GM12864 (cell line): ENCODE results near the gene SEC16B.

Experiments used
- DNase-seq: peaks from one replicate; pipeline ENCODE4 v3.0.0-alpha.2; 2011; ENCODE audit warnings: low read depth
- H3K4me3 ChIP-seq: 2 replicates; pipeline ENCODE4 v1.5.1; 2011; ENCODE audit warnings: mild to moderate bottlenecking, low read depth, low read length, control low read depth
- CTCF ChIP-seq: IDR thresholded peaks from 2 replicates; pipeline ENCODE4 v1.5.1; 2011; ENCODE audit warnings: low read depth, mild to moderate bottlenecking, moderate library complexity, low read length, control low read depth, inconsistent platforms; ENCODE audit errors: missing control alignments

Gene SEC16B

GRCh38 chr1:177927021-177927596, 42.7 kb downstream of the SEC16B start:
- H3K4me3 ChIP-seq = no peak overlapping the region
- no peak for DNase-seq
- no peak for TF ChIP-seq CTCF

DNA sequence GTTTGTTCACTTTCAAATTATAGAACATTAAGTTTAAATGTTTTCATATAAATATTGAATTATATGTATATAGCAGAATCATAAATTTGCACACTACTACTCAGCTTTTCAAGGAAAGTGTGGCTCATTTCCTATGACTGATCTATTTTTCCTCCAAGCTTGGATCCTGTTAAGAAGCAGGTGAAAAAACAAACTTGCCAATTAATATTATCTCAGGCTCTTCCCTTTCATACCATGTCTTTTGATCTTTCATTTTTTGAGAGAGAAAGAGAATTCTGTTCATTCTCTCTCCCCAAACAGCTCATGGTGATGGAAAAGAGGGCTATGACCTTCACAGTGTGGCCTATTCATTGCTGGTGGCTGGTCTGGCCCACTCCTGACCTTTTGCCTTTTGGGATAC, 43.7 kb downstream of the SEC16B start:
- H3K4me3 ChIP-seq = no peak overlapping the region
- no peak for TF ChIP-seq CTCF
- no peak for DNase-seq

GRCh38 chr1:177925006-177925405, 44.9 kb downstream of the SEC16B start:
- no peak overlapping the region for H3K4me3 ChIP-seq
- DNase-seq = no peak
- no peak for TF ChIP-seq CTCF

DNA sequence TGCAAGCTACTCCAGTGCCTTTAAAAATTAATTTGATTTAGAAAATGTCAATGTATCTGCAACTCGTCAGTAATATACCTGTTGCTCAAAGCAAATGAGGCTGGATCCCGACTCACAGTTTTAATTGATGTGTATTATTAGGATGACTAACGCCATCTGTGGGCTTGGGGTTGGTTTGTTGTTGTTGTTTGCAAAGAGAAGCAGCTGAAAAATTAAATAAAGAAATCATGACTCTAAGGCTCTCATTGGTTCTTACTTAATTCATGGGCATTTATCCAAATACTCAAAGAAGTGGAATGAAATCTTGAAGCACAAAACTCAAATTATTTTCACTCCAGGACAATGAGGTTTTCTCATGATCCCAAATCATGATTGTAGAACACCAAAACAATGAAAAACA, 46.4 kb downstream of the SEC16B start:
- H3K4me3 ChIP-seq = no peak overlapping the region
- no peak for DNase-seq
- no peak for TF ChIP-seq CTCF

GRCh38 chr1:177922209-177922608, 47.6 kb downstream of the SEC16B start:
- TF ChIP-seq CTCF = peak; percentile 15
- no peak overlapping the region for H3K4me3 ChIP-seq
- no peak for DNase-seq

DNA sequence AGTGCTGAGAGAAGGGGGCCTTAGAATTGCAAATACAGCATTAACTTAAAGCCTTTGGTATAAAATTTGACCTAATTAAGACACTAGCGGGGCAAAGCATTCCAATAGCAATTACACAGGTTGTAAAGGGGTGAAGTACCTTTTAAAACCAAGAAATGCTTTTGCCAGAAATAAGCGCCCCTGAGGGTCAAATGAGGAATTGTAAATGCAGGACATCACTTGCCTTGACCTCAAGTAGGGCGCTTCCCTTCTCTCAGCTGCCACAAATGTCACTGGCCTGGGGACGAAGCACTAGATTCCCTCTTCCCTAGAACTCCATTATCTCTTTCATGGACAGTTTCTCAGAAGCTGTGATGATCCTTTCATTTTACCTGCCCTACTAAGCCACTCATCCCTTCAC, 48.3 kb downstream of the SEC16B start:
- TF ChIP-seq CTCF = no peak
- no peak for DNase-seq
- no peak overlapping the region for H3K4me3 ChIP-seq

- no peak overlapping the region for H3K4me3 ChIP-seq
- DNase-seq = no peak
- no peak for TF ChIP-seq CTCF
These were observed 49.8 kb downstream of the SEC16B start for GRCh38 chr1:177920091-177920490.
